Astrocyte (in vitro differentiated cells and primary cell): Measurements from ENCODE around the gene PLEKHG4. TPM values are rescaled to one million over a fixed set of nuclear protein-coding genes. Genes with fewer than 3 reads are reported as not detected.
A peak's percentile ranks its signal among the peaks of the same experiment; 100 is the strongest.

Experiments used
- DNase-seq: peaks from one replicate; pipeline ENCODE4 v3.0.0-alpha.2; 2010; ENCODE audit warnings: low read depth
- FAIRE-seq: peaks from 2 replicates; lab custom pipeline; 2011; peaks lifted over from hg19 to GRCh38; lab: Jason Lieb, UNC
- H2AFZ ChIP-seq: 2 replicates; pipeline ENCODE4 v1.6.0; 2012; ENCODE audit warnings: low read depth, low read length, inconsistent platforms
- H3K27ac ChIP-seq: 2 replicates; pipeline ENCODE4 v1.5.1; 2011; ENCODE audit warnings: low read depth, low read length, inconsistent platforms
- H3K27me3 ChIP-seq: 2 replicates; pipeline ENCODE4 v1.6.0; 2011; ENCODE audit warnings: low read length, inconsistent platforms; ENCODE audit not compliant: insufficient read depth
- H3K36me3 ChIP-seq: 2 replicates; pipeline ENCODE4 v1.5.1; 2011; ENCODE audit warnings: low read length, inconsistent platforms; ENCODE audit not compliant: insufficient read depth
- H3K4me1 ChIP-seq: 2 replicates; pipeline ENCODE4 v1.5.1; 2011; ENCODE audit warnings: low read length, inconsistent platforms; ENCODE audit not compliant: insufficient read depth
- H3K4me2 ChIP-seq: 2 replicates; pipeline ENCODE4 v1.6.0; 2012; ENCODE audit warnings: low read length, inconsistent platforms
- H3K4me3 ChIP-seq: 2 replicates; pipeline ENCODE4 v1.5.1; 2011; ENCODE audit warnings: low read depth, mild to moderate bottlenecking, low read length, inconsistent platforms; ENCODE audit not compliant: insufficient read depth
- H3K79me2 ChIP-seq: 2 replicates; pipeline ENCODE4 v1.6.0; 2012; ENCODE audit warnings: mild to moderate bottlenecking, low read length, inconsistent platforms; ENCODE audit not compliant: insufficient read depth
- H3K9ac ChIP-seq: 2 replicates; pipeline ENCODE4 v1.6.0; 2012; ENCODE audit warnings: mild to moderate bottlenecking, low read length, inconsistent platforms
- H3K9me3 ChIP-seq: 2 replicates; pipeline ENCODE4 v1.5.1; 2012; ENCODE audit warnings: low read depth, mild to moderate bottlenecking, low read length, inconsistent platforms; ENCODE audit not compliant: insufficient read depth
- H4K20me1 ChIP-seq: 2 replicates; pipeline ENCODE4 v1.6.0; 2012; ENCODE audit warnings: low read length, inconsistent platforms; ENCODE audit not compliant: insufficient read depth
- H3K27ac Mint-ChIP-seq: one replicate; pipeline ENCODE4 v1.8.0; 2021; ENCODE audit warnings: mild to moderate bottlenecking, mixed read lengths; ENCODE audit not compliant: unreplicated experiment
- H3K27me3 Mint-ChIP-seq: one replicate; pipeline ENCODE4 v1.8.0; 2021; ENCODE audit warnings: low read depth, mixed read lengths; ENCODE audit not compliant: unreplicated experiment
- H3K36me3 Mint-ChIP-seq: one replicate; pipeline ENCODE4 v1.8.0; 2021; ENCODE audit warnings: low read depth, mixed read lengths; ENCODE audit not compliant: unreplicated experiment
- H3K4me1 Mint-ChIP-seq: one replicate; pipeline ENCODE4 v1.8.0; 2021; ENCODE audit warnings: low read depth, mixed read lengths; ENCODE audit not compliant: unreplicated experiment
- H3K4me3 Mint-ChIP-seq: one replicate; pipeline ENCODE4 v1.8.0; 2021; ENCODE audit warnings: mild to moderate bottlenecking, moderate library complexity, mixed read lengths; ENCODE audit not compliant: unreplicated experiment
- H3K9me3 Mint-ChIP-seq: one replicate; pipeline ENCODE4 v1.8.0; 2021; ENCODE audit warnings: mild to moderate bottlenecking, mixed read lengths; ENCODE audit not compliant: unreplicated experiment
- EZH2 ChIP-seq: IDR thresholded peaks from 2 replicates; pipeline ENCODE4 v1.6.1; 2012; ENCODE audit warnings: mild to moderate bottlenecking, low read length, inconsistent platforms; ENCODE audit not compliant: insufficient read depth
- total RNA-seq: library from RNA; stranded (reverse); gene quantifications from 2 replicates; pipeline ENCODE4 v1.2.1, GENCODE V29; 2021
- TF ChIP-seq, protein P1 (sequence below): IDR thresholded peaks from 2 replicates; pipeline ENCODE4 v1.5.1; 2011; ENCODE audit warnings: low read depth, mild to moderate bottlenecking, inconsistent platforms, low read length, moderate library complexity; ENCODE audit not compliant: insufficient read depth

Gene PLEKHG4
- total RNA-seq, 1 donor from 2014 or later, result 2.4 TPM

DNA sequence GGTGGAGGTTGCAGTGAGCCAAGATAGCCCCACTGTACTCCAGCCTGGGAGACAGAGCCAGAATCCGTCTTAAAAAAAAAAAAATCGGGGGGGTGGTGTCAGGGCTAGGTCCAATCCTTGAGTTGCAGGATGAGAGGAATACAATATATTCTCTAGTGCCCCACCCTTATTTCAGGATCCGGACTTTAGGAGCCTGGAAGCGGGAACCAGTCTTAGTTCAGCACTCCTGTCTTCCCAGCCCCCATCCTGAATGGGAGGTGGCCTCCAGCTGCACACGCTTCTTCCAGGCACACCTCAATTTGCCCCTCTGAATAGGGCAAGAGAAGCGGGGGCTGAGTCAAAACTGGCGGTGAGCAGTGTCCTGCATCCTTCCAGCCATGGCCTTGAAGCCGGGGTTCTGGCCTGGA, 33.7 kb upstream of the PLEKHG4 start:
- Mint-ChIP-seq H3K9me3 (no peaks in the 10 kb centered on the region), H3K27me3 (peaks cover 8% of the 10 kb centered on the region), H3K36me3 (no peaks in the 10 kb centered on the region), H3K4me3 (peak overlapping the region; percentile 89), H3K27ac (peak overlapping the region; percentile 96), H3K4me1 (peaks cover 37% of the 10 kb centered on the region)
- no peak for DNase-seq
- FAIRE-seq, result no peak
- Histone ChIP-seq H3K9me3 (no peaks in the 10 kb centered on the region), H3K4me1 (peaks cover 67% of the 10 kb centered on the region), H2AFZ (peak overlapping the region; percentile 40), H3K79me2 (peaks cover 45% of the 10 kb centered on the region), H3K27ac (peak overlapping the region; percentile 72), H3K4me2 (peak overlapping the region; percentile 95), H3K27me3 (no peaks in the 10 kb centered on the region), H3K4me3 (peak overlapping the region; percentile 74), H3K9ac (peak overlapping the region; percentile 82), H3K36me3 (no peaks in the 10 kb centered on the region), H4K20me1 (no peaks in the 10 kb centered on the region)
- no peak for TF ChIP-seq EZH2
- TF ChIP-seq, protein P1, sequence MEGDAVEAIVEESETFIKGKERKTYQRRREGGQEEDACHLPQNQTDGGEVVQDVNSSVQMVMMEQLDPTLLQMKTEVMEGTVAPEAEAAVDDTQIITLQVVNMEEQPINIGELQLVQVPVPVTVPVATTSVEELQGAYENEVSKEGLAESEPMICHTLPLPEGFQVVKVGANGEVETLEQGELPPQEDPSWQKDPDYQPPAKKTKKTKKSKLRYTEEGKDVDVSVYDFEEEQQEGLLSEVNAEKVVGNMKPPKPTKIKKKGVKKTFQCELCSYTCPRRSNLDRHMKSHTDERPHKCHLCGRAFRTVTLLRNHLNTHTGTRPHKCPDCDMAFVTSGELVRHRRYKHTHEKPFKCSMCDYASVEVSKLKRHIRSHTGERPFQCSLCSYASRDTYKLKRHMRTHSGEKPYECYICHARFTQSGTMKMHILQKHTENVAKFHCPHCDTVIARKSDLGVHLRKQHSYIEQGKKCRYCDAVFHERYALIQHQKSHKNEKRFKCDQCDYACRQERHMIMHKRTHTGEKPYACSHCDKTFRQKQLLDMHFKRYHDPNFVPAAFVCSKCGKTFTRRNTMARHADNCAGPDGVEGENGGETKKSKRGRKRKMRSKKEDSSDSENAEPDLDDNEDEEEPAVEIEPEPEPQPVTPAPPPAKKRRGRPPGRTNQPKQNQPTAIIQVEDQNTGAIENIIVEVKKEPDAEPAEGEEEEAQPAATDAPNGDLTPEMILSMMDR, result no peak

- H3K4me3 Mint-ChIP-seq, result peak overlapping the region; percentile 89
- no peak for TF ChIP-seq EZH2
- TF ChIP-seq, protein P1, result peak; percentile 13
- peak overlapping the region; percentile 82 for H3K9ac ChIP-seq
- H3K36me3 ChIP-seq, result no peaks in the 10 kb centered on the region
- FAIRE-seq (no peak), DNase-seq (peak; percentile 82)
- H3K4me1 ChIP-seq, result peaks cover 62% of the 10 kb centered on the region
- H3K27me3 ChIP-seq, result no peaks in the 10 kb centered on the region
- peak overlapping the region; percentile 72 for H3K27ac ChIP-seq
- H3K27ac Mint-ChIP-seq, result peak overlapping the region; percentile 7
- H2AFZ ChIP-seq, result peak overlapping the region; percentile 40
- peaks cover 9% of the 10 kb centered on the region for H3K27me3 Mint-ChIP-seq
- H3K9me3 ChIP-seq, result no peaks in the 10 kb centered on the region
- peaks cover 44% of the 10 kb centered on the region for H3K79me2 ChIP-seq
- peak overlapping the region; percentile 74 for H3K4me3 ChIP-seq
- no peaks in the 10 kb centered on the region for H3K36me3 Mint-ChIP-seq
- H3K9me3 Mint-ChIP-seq, result no peaks in the 10 kb centered on the region
- H3K4me2 ChIP-seq, result peak overlapping the region; percentile 95
- no peaks in the 10 kb centered on the region for H4K20me1 ChIP-seq
- peaks cover 34% of the 10 kb centered on the region for H3K4me1 Mint-ChIP-seq
Measured at GRCh38 chr16:67246081-67246755, 33.1 kb upstream of the PLEKHG4 start.

- Mint-ChIP-seq H3K27ac (no peak overlapping the region), H3K27me3 (peaks cover 12% of the 10 kb centered on the region), H3K4me1 (peaks cover 30% of the 10 kb centered on the region), H3K4me3 (peak overlapping the region; percentile 89), H3K9me3 (no peaks in the 10 kb centered on the region), H3K36me3 (no peaks in the 10 kb centered on the region)
- H2AFZ ChIP-seq, result peak overlapping the region; percentile 64
- H3K9me3 ChIP-seq, result no peaks in the 10 kb centered on the region
- peak overlapping the region; percentile 74 for H3K4me3 ChIP-seq
- peaks cover 57% of the 10 kb centered on the region for H3K4me1 ChIP-seq
- TF ChIP-seq, protein P1, result no peak
- no peak for TF ChIP-seq EZH2
- H3K9ac ChIP-seq, result peak overlapping the region; percentile 82
- H3K27me3 ChIP-seq, result no peaks in the 10 kb centered on the region
- no peaks in the 10 kb centered on the region for H4K20me1 ChIP-seq
- no peak for FAIRE-seq
- no peaks in the 10 kb centered on the region for H3K36me3 ChIP-seq
- H3K4me2 ChIP-seq, result peak overlapping the region; percentile 95
- peaks cover 41% of the 10 kb centered on the region for H3K79me2 ChIP-seq
- DNase-seq, result no peak
- peak overlapping the region; percentile 72 for H3K27ac ChIP-seq
Measured at GRCh38 chr16:67246756-67247191, 32.6 kb upstream of the PLEKHG4 start.
